ENCODE data around the gene PDE1A.

The PDE1A gene

DNA sequence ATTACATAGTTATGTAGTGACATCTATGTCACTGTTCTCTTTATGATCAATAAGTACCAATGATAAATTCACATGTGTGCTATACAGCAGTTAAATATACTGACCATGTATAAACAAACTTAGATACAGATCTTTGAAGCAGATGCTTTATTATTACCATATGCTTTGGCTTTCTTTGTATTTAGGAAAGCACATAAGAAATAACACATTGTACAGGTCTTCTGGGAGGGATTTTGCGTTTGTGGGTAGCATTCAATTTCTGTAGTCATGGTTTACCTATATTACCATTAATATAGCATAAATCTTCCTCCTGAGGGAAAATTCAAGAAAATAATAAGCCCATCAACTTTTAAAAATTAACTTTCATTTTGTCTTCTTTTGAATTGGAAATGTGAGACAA lies 1.6 kb upstream of the PDE1A start:
- no peaks in the 10 kb centered on the region for H3F3A ChIP-seq (ENCODE audit: low read depth)
- H4K20me1 ChIP-seq (ENCODE audit: insufficient read depth, low read length, poor library complexity, severe bottlenecking), result no peaks in the 10 kb centered on the region
- H2AFZ ChIP-seq (ENCODE audit: low read length), result no peak overlapping the region
- no peaks in the 10 kb centered on the region for H3K36me3 ChIP-seq (ENCODE audit: insufficient read depth, low read length)
- H3K27me3 ChIP-seq (ENCODE audit: insufficient read depth, low read length, poor library complexity, severe bottlenecking), result no peaks in the 10 kb centered on the region
- H3K79me2 ChIP-seq (ENCODE audit: insufficient read depth, low read length), result no peaks in the 10 kb centered on the region
- no peaks in the 10 kb centered on the region for H3K9me2 ChIP-seq (replicated peaks; ENCODE audit: low read depth, low read length)
- TF ChIP-seq, protein P1, sequence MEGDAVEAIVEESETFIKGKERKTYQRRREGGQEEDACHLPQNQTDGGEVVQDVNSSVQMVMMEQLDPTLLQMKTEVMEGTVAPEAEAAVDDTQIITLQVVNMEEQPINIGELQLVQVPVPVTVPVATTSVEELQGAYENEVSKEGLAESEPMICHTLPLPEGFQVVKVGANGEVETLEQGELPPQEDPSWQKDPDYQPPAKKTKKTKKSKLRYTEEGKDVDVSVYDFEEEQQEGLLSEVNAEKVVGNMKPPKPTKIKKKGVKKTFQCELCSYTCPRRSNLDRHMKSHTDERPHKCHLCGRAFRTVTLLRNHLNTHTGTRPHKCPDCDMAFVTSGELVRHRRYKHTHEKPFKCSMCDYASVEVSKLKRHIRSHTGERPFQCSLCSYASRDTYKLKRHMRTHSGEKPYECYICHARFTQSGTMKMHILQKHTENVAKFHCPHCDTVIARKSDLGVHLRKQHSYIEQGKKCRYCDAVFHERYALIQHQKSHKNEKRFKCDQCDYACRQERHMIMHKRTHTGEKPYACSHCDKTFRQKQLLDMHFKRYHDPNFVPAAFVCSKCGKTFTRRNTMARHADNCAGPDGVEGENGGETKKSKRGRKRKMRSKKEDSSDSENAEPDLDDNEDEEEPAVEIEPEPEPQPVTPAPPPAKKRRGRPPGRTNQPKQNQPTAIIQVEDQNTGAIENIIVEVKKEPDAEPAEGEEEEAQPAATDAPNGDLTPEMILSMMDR (conservative IDR thresholded peaks at IDR 0.05; ENCODE audit: low read length), result no peak
- no peak for TF ChIP-seq EZH2phosphoT487 (IDR thresholded peaks at IDR 0.05; ENCODE audit: borderline replicate concordance)
- H3K4me2 ChIP-seq (ENCODE audit: low read depth, low read length, poor library complexity, severe bottlenecking), result no peak overlapping the region
- H3K4me1 ChIP-seq (ENCODE audit: insufficient read depth, low read length, poor library complexity, severe bottlenecking), result no peaks in the 10 kb centered on the region
- no peaks in the 10 kb centered on the region for H3K9me3 ChIP-seq (ENCODE audit: insufficient read depth, low read depth, low read length)
- no peak overlapping the region for H3K4me3 ChIP-seq (ENCODE audit: low read length, poor library complexity, severe bottlenecking)
- no peak overlapping the region for H3K9ac ChIP-seq (ENCODE audit: low read depth, low read length, poor library complexity, severe bottlenecking)

DNA sequence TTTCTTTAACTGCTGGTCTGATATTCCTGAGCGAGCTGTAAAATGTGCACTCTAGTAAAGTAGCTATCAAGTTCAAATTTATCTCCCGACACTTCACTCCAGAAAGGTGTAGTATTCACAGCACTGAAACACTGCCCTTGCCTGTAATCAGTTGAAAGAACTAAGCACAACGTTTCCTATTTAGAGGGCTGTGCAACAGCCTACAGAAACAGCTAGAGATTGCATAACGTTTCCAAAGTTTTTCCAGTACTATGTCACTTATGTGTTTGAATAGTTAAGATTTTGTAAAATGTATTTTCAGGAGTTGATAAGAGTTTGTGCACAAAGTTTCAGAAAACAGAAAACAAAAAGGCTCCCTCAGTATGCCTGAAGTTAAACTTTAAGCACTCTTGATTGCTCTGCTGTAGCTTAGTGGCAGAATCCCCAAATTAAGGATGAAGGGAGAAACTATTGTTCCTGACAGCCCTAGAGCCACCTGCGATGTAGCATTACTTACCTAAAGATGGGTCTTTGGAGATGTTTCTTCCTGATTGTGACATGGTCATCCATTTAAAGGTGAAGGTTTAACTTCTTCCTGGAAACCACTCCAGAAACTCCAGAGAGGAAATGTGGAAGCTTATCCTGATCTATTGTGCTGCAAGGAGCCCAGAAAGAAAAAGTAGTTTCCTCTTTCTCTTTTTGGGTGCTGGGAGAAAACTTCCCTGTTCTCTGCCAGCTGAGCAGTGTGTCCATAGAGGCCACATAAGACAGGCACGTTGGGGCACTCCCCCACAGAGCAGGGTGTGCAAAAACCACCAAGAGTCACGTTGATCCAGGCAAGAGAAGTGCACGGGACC lies 536 bp downstream of the PDE1A start:
- Histone ChIP-seq H3F3A (ENCODE audit: low read depth) (no peaks in the 10 kb centered on the region), H3K36me3 (ENCODE audit: insufficient read depth, low read length) (no peaks in the 10 kb centered on the region), H3K9ac (ENCODE audit: low read depth, low read length, poor library complexity, severe bottlenecking) (no peak overlapping the region), H3K27me3 (ENCODE audit: insufficient read depth, low read length, poor library complexity, severe bottlenecking) (no peaks in the 10 kb centered on the region), H3K9me3 (ENCODE audit: insufficient read depth, low read depth, low read length) (no peaks in the 10 kb centered on the region), H3K79me2 (ENCODE audit: insufficient read depth, low read length) (no peaks in the 10 kb centered on the region), H2AFZ (ENCODE audit: low read length) (no peak overlapping the region), H3K4me3 (ENCODE audit: low read length, poor library complexity, severe bottlenecking) (no peak overlapping the region), H4K20me1 (ENCODE audit: insufficient read depth, low read length, poor library complexity, severe bottlenecking) (no peaks in the 10 kb centered on the region), H3K9me2 (replicated peaks; ENCODE audit: low read depth, low read length) (no peaks in the 10 kb centered on the region), H3K4me2 (ENCODE audit: low read depth, low read length, poor library complexity, severe bottlenecking) (no peak overlapping the region), H3K4me1 (ENCODE audit: insufficient read depth, low read length, poor library complexity, severe bottlenecking) (no peaks in the 10 kb centered on the region)
- no peak for TF ChIP-seq EZH2phosphoT487 (IDR thresholded peaks at IDR 0.05; ENCODE audit: borderline replicate concordance)
- TF ChIP-seq, protein P1 (conservative IDR thresholded peaks at IDR 0.05; ENCODE audit: low read length), result no peak

DNA sequence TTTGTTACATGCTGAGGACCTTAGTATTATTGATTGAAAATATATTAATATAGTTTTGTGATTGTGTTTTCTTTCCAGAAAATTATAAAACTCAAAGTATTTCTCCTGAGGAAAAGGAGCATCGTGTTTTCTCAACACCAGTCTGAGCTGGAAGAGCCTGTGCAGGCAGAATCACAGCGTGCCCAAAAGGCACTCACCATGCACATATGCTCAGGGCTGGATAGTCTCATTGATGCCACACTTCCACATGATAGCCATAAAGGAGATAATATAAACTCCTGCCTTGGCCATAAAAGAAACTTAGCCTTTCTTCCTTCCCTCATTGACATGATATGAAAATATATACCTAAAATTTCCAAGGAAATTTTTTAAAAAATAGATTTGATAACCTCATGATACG lies 4.0 kb downstream of the PDE1A start:
- H3F3A ChIP-seq (ENCODE audit: low read depth), result no peaks in the 10 kb centered on the region
- no peaks in the 10 kb centered on the region for H3K4me1 ChIP-seq (ENCODE audit: insufficient read depth, low read length, poor library complexity, severe bottlenecking)
- H2AFZ ChIP-seq (ENCODE audit: low read length), result no peak overlapping the region
- H4K20me1 ChIP-seq (ENCODE audit: insufficient read depth, low read length, poor library complexity, severe bottlenecking), result no peaks in the 10 kb centered on the region
- no peaks in the 10 kb centered on the region for H3K27me3 ChIP-seq (ENCODE audit: insufficient read depth, low read length, poor library complexity, severe bottlenecking)
- TF ChIP-seq, protein P1 (conservative IDR thresholded peaks at IDR 0.05; ENCODE audit: low read length), result no peak
- no peaks in the 10 kb centered on the region for H3K9me3 ChIP-seq (ENCODE audit: insufficient read depth, low read depth, low read length)
- H3K9ac ChIP-seq (ENCODE audit: low read depth, low read length, poor library complexity, severe bottlenecking), result no peak overlapping the region
- H3K79me2 ChIP-seq (ENCODE audit: insufficient read depth, low read length), result no peaks in the 10 kb centered on the region
- H3K4me3 ChIP-seq (ENCODE audit: low read length, poor library complexity, severe bottlenecking), result no peak overlapping the region
- no peaks in the 10 kb centered on the region for H3K36me3 ChIP-seq (ENCODE audit: insufficient read depth, low read length)
- H3K9me2 ChIP-seq (replicated peaks; ENCODE audit: low read depth, low read length), result no peaks in the 10 kb centered on the region
- H3K4me2 ChIP-seq (ENCODE audit: low read depth, low read length, poor library complexity, severe bottlenecking), result no peak overlapping the region

Data from Loucy (cell line).